DND-41 (cell line): ENCODE measurements around the gene EDNRB.

Source experiments
- ATAC-seq: fragments of 200-7000 bp; cut with Tn5 transposase; 3 replicates; pipeline ENCODE4 v1.9.1; 2021; ENCODE audit warnings: low read depth; ENCODE audit not compliant: insufficient read depth
- DNase-seq: peaks from one replicate; pipeline ENCODE4 v3.0.0-alpha.2; 2020
- H2AFZ ChIP-seq: 2 replicates; pipeline ENCODE4 v1.6.0; 2012; ENCODE audit warnings: low read depth, low read length
- H3K27ac ChIP-seq: 2 replicates; pipeline ENCODE4 v1.5.1; 2012; ENCODE audit warnings: low read length, inconsistent platforms
- H3K27me3 ChIP-seq: fragments of 200-600 bp; sonication (generic); 2 replicates; pipeline ENCODE4 v1.6.0; 2012; ENCODE audit warnings: low read length, mild to moderate bottlenecking, inconsistent platforms; ENCODE audit not compliant: insufficient read depth, poor library complexity
- H3K36me3 ChIP-seq: 2 replicates; pipeline ENCODE4 v1.5.1; 2012; ENCODE audit warnings: low read length, inconsistent platforms; ENCODE audit not compliant: insufficient read depth
- H3K4me1 ChIP-seq: 2 replicates; pipeline ENCODE4 v1.5.1; 2012; ENCODE audit warnings: mild to moderate bottlenecking, low read length; ENCODE audit not compliant: insufficient read depth
- H3K4me2 ChIP-seq: 2 replicates; pipeline ENCODE4 v1.6.0; 2012; ENCODE audit warnings: mild to moderate bottlenecking, moderate library complexity, low read length, inconsistent platforms; ENCODE audit not compliant: insufficient read depth
- H3K4me3 ChIP-seq, 2 experiments: fragments of 200-600 bp in 1 of 2; shearing (Covaris generic) in 1 of 2; 2 replicates each; pipeline ENCODE4 v1.5.1; 2012 to 2016; ENCODE audit warnings: inconsistent platforms in 2 of 2, low read length in 2 of 2, mild to moderate bottlenecking in 2 of 2, low read depth in 1 of 2, moderate library complexity in 1 of 2
- H3K79me2 ChIP-seq: 2 replicates; pipeline ENCODE4 v1.6.0; 2012; ENCODE audit warnings: low read length, inconsistent platforms; ENCODE audit not compliant: insufficient read depth
- H3K9ac ChIP-seq: 2 replicates; pipeline ENCODE4 v1.6.0; 2012; ENCODE audit warnings: low read depth, mild to moderate bottlenecking, inconsistent platforms, low read length, moderate library complexity
- H3K9me3 ChIP-seq: 2 replicates; pipeline ENCODE4 v1.5.1; 2012; ENCODE audit warnings: low read length, moderate library complexity, mild to moderate bottlenecking, inconsistent platforms; ENCODE audit not compliant: insufficient read depth, severe bottlenecking
- H4K20me1 ChIP-seq: 2 replicates; pipeline ENCODE4 v1.6.0; 2012; ENCODE audit warnings: low read length; ENCODE audit not compliant: insufficient read depth
- EZH2 ChIP-seq: IDR thresholded peaks from 3 replicates; pipeline ENCODE4 v1.6.1; 2012; ENCODE audit warnings: borderline replicate concordance, low read depth, mild to moderate bottlenecking, moderate library complexity, low read length, inconsistent platforms; ENCODE audit not compliant: severe bottlenecking
- TF ChIP-seq, protein P1 (sequence below): IDR thresholded peaks from 2 replicates; pipeline ENCODE4 v1.5.1; 2012; ENCODE audit warnings: borderline replicate concordance, low read length, moderate library complexity, mild to moderate bottlenecking; ENCODE audit not compliant: poor library complexity, severe bottlenecking; ENCODE audit errors: extremely low read depth

The EDNRB gene

GRCh38 chr13:77892491-77892890 lies 26.1 kb downstream of the EDNRB start:
- H2AFZ ChIP-seq: no peak overlapping the region
- no peak overlapping the region for H3K9ac ChIP-seq
- no peaks in the 10 kb centered on the region for H3K4me1 ChIP-seq
- H4K20me1 ChIP-seq: no peaks in the 10 kb centered on the region
- no peak overlapping the region for H3K27ac ChIP-seq
- no peaks in the 10 kb centered on the region for H3K27me3 ChIP-seq
- ATAC-seq (no peak), DNase-seq (no peak)
- H3K79me2 ChIP-seq: no peaks in the 10 kb centered on the region
- H3K4me3 ChIP-seq: no peak overlapping the region
- TF ChIP-seq, protein P1, sequence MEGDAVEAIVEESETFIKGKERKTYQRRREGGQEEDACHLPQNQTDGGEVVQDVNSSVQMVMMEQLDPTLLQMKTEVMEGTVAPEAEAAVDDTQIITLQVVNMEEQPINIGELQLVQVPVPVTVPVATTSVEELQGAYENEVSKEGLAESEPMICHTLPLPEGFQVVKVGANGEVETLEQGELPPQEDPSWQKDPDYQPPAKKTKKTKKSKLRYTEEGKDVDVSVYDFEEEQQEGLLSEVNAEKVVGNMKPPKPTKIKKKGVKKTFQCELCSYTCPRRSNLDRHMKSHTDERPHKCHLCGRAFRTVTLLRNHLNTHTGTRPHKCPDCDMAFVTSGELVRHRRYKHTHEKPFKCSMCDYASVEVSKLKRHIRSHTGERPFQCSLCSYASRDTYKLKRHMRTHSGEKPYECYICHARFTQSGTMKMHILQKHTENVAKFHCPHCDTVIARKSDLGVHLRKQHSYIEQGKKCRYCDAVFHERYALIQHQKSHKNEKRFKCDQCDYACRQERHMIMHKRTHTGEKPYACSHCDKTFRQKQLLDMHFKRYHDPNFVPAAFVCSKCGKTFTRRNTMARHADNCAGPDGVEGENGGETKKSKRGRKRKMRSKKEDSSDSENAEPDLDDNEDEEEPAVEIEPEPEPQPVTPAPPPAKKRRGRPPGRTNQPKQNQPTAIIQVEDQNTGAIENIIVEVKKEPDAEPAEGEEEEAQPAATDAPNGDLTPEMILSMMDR: no peak
- no peak for TF ChIP-seq EZH2
- H3K4me2 ChIP-seq: no peak overlapping the region
- H3K9me3 ChIP-seq: no peaks in the 10 kb centered on the region
- H3K36me3 ChIP-seq: no peaks in the 10 kb centered on the region

DNA sequence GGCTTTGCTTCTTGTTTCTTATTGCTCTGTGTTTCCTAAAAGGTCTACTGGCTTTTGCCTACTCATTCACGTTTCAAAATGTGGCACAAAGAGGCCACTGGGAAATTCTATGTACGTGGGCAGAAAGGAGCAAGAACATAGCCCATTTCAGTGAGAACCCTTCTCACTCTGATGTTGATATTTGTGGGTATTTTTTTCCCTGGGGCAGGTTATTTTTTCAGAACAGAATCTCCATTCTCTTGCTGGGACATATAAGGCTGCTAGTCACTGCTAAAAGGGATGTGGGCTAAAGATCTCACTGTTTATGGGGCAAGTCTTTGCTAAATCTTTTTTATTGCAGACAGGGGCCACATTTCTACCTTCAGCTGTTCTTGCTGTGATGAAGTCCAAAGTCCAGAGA lies 27.1 kb downstream of the EDNRB start:
- H3K27ac ChIP-seq: no peak overlapping the region
- no peaks in the 10 kb centered on the region for H3K27me3 ChIP-seq
- DNase-seq (no peak), ATAC-seq (no peak)
- no peaks in the 10 kb centered on the region for H3K36me3 ChIP-seq
- TF ChIP-seq, protein P1: no peak
- TF ChIP-seq EZH2: no peak
- H3K4me3 ChIP-seq: no peak overlapping the region
- no peaks in the 10 kb centered on the region for H4K20me1 ChIP-seq
- no peaks in the 10 kb centered on the region for H3K9me3 ChIP-seq
- no peaks in the 10 kb centered on the region for H3K4me1 ChIP-seq
- H3K9ac ChIP-seq: no peak overlapping the region
- H3K4me2 ChIP-seq: no peak overlapping the region
- no peak overlapping the region for H2AFZ ChIP-seq
- H3K79me2 ChIP-seq: no peaks in the 10 kb centered on the region

- no peaks in the 10 kb centered on the region for H4K20me1 ChIP-seq
- no peak overlapping the region for H3K4me2 ChIP-seq
- no peak for ATAC-seq
- H3K4me1 ChIP-seq: no peaks in the 10 kb centered on the region
- no peak overlapping the region for H3K9ac ChIP-seq
- H3K79me2 ChIP-seq: no peaks in the 10 kb centered on the region
- no peaks in the 10 kb centered on the region for H3K9me3 ChIP-seq
- no peaks in the 10 kb centered on the region for H3K27me3 ChIP-seq
- no peak overlapping the region for H3K4me3 ChIP-seq
- TF ChIP-seq, protein P1: no peak
- TF ChIP-seq EZH2: no peak
- H3K36me3 ChIP-seq: no peaks in the 10 kb centered on the region
- H3K27ac ChIP-seq: no peak overlapping the region
- no peak overlapping the region for H2AFZ ChIP-seq
- DNase-seq: no peak
Observed at GRCh38 chr13:77891041-77891440, 27.6 kb downstream of the EDNRB start.

- Histone ChIP-seq H3K27me3 (no peaks in the 10 kb centered on the region), H3K36me3 (no peaks in the 10 kb centered on the region), H3K27ac (no peak overlapping the region), H3K4me1 (no peaks in the 10 kb centered on the region), H3K79me2 (no peaks in the 10 kb centered on the region), H2AFZ (no peak overlapping the region), H3K9ac (no peak overlapping the region), H3K4me2 (no peak overlapping the region), H3K9me3 (no peaks in the 10 kb centered on the region), H4K20me1 (no peaks in the 10 kb centered on the region), H3K4me3 (no peak overlapping the region)
- TF ChIP-seq, protein P1: no peak
- TF ChIP-seq EZH2: no peak
- ATAC-seq: no peak
- no peak for DNase-seq
Observed at GRCh38 chr13:77883328-77883727, 35.3 kb downstream of the EDNRB start.
